Activated T-cell treated with anti-CD3 and anti-CD28 coated beads, Interleukin-2, amount 50 U/mL, for 24 hours (primary cell): ENCODE data around the gene SORCS1.

Experiments
- DNase-seq: peaks from one replicate; pipeline ENCODE4 v3.0.0-alpha.2; 2020
- H3K27ac Mint-ChIP-seq: 2 replicates; pipeline ENCODE4 v1.8.0; 2020; ENCODE audit warnings: mild to moderate bottlenecking, mixed read lengths
- H3K27me3 Mint-ChIP-seq: 2 replicates; pipeline ENCODE4 v1.8.0; 2020; ENCODE audit warnings: mixed read lengths
- H3K36me3 Mint-ChIP-seq: 2 replicates; pipeline ENCODE4 v1.8.0; 2020; ENCODE audit warnings: low read depth, mixed read lengths
- H3K4me1 Mint-ChIP-seq: 2 replicates; pipeline ENCODE4 v1.8.0; 2020; ENCODE audit warnings: low read depth, mixed read lengths
- H3K4me3 Mint-ChIP-seq: 2 replicates; pipeline ENCODE4 v1.8.0; 2020; ENCODE audit warnings: mild to moderate bottlenecking, moderate library complexity, mixed read lengths
- H3K9me3 Mint-ChIP-seq: 2 replicates; pipeline ENCODE4 v1.8.0; 2020; ENCODE audit warnings: mixed read lengths

The SORCS1 gene

GRCh38 chr10:107004362-107004761, 160.1 kb downstream of the SORCS1 start:
- no peak for DNase-seq
- Mint-ChIP-seq H3K4me3 (no peak overlapping the region), H3K27me3 (no peaks in the 10 kb centered on the region), H3K36me3 (no peaks in the 10 kb centered on the region), H3K9me3 (peaks cover 12% of the 10 kb centered on the region), H3K4me1 (no peaks in the 10 kb centered on the region), H3K27ac (no peak overlapping the region)

DNA sequence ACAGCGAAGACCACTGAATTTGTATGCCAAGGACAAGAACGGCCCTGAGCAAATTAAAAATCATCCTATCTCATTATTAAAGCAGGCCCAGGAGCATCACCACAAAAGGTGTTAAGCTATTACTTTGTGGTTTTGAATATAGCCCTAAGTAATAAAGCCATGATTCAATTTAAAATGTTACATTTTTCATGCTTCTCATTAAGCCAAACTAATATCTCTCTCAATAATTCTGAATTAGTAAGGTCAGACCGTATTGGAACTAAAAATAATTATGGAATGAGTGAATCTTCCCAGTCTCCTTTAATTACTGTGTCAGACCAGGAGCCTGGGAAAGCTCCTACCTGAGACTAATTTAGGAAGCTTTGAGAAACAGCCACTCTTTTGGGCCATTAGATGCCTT, 162.4 kb downstream of the SORCS1 start:
- H3K27ac Mint-ChIP-seq: no peak overlapping the region
- H3K36me3 Mint-ChIP-seq: no peaks in the 10 kb centered on the region
- no peaks in the 10 kb centered on the region for H3K4me1 Mint-ChIP-seq
- no peaks in the 10 kb centered on the region for H3K27me3 Mint-ChIP-seq
- no peak overlapping the region for H3K4me3 Mint-ChIP-seq
- DNase-seq: no peak
- H3K9me3 Mint-ChIP-seq: peaks cover 8% of the 10 kb centered on the region

DNA sequence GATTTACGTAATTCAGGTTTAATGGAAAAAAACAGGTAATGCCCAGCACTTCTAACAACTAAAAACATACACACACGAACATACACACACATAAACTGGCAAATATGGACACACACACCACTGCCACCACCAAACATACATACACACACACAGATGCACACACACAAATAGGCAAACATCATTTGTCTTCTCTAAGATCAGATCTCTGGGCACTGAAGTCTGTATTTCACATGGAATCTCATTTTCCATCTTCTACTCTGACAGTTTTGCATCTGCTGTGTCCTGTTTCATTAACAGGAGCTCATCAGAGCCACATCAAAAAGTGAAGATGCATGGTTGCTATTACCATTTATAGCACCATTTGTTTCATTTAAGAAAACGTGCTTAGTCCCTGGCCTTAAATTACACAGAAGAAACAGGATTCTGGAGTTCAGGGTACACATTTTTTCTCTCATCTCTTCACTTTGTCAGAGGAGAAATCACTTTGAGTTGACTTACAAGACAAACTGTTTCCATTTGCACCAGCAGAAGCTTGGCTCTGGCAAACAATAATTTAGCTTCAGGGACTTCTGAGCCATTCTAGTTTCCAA, 165.3 kb downstream of the SORCS1 start:
- no peaks in the 10 kb centered on the region for H3K4me1 Mint-ChIP-seq
- DNase-seq: no peak
- no peak overlapping the region for H3K27ac Mint-ChIP-seq
- H3K27me3 Mint-ChIP-seq: no peaks in the 10 kb centered on the region
- no peaks in the 10 kb centered on the region for H3K36me3 Mint-ChIP-seq
- no peak overlapping the region for H3K4me3 Mint-ChIP-seq
- peaks cover 8% of the 10 kb centered on the region for H3K9me3 Mint-ChIP-seq

- no peaks in the 10 kb centered on the region for H3K27me3 Mint-ChIP-seq
- no peaks in the 10 kb centered on the region for H3K4me1 Mint-ChIP-seq
- peaks cover 4% of the 10 kb centered on the region for H3K9me3 Mint-ChIP-seq
- no peak overlapping the region for H3K27ac Mint-ChIP-seq
- DNase-seq: no peak
- H3K4me3 Mint-ChIP-seq: no peak overlapping the region
- no peaks in the 10 kb centered on the region for H3K36me3 Mint-ChIP-seq
These were observed 166.8 kb downstream of the SORCS1 start for GRCh38 chr10:106997721-106998120.

- H3K9me3 Mint-ChIP-seq: peaks cover 4% of the 10 kb centered on the region
- H3K36me3 Mint-ChIP-seq: no peaks in the 10 kb centered on the region
- DNase-seq: no peak
- H3K4me3 Mint-ChIP-seq: no peak overlapping the region
- no peaks in the 10 kb centered on the region for H3K27me3 Mint-ChIP-seq
- no peak overlapping the region for H3K27ac Mint-ChIP-seq
- no peaks in the 10 kb centered on the region for H3K4me1 Mint-ChIP-seq
These were observed 168.0 kb downstream of the SORCS1 start for GRCh38 chr10:106996510-106996909.

GRCh38 chr10:106992055-106992454, 172.5 kb downstream of the SORCS1 start:
- Mint-ChIP-seq H3K27me3 (no peaks in the 10 kb centered on the region), H3K27ac (no peak overlapping the region), H3K4me3 (no peak overlapping the region), H3K9me3 (peaks cover 7% of the 10 kb centered on the region), H3K4me1 (no peaks in the 10 kb centered on the region), H3K36me3 (no peaks in the 10 kb centered on the region)
- DNase-seq: no peak

DNA sequence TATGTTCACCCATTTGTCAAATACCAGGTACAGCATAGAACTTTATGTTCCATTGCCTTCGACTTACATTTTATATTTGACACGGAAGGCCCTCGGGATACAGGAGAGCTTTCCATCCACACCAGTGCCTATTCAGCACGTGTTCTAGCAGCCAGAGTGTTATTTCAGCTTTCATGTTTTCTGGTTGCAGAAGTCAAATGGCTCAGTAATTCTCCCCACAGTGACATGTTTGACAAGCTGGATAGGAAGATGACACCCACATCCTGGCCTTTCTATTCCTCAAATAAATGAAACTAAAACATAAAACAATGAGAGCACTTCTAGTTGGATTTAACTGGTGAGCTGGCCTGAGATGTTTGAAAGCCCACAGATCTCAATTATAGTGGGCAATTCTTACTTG, 173.4 kb downstream of the SORCS1 start:
- Mint-ChIP-seq H3K9me3 (peaks cover 7% of the 10 kb centered on the region), H3K4me3 (no peak overlapping the region), H3K36me3 (no peaks in the 10 kb centered on the region), H3K4me1 (no peaks in the 10 kb centered on the region), H3K27ac (no peak overlapping the region), H3K27me3 (no peaks in the 10 kb centered on the region)
- DNase-seq: no peak

GRCh38 chr10:106987362-106987761, 177.1 kb downstream of the SORCS1 start:
- H3K27ac Mint-ChIP-seq: no peak overlapping the region
- no peaks in the 10 kb centered on the region for H3K36me3 Mint-ChIP-seq
- H3K9me3 Mint-ChIP-seq: peaks cover 3% of the 10 kb centered on the region
- no peak overlapping the region for H3K4me3 Mint-ChIP-seq
- H3K4me1 Mint-ChIP-seq: no peaks in the 10 kb centered on the region
- H3K27me3 Mint-ChIP-seq: no peaks in the 10 kb centered on the region
- DNase-seq: no peak

- no peak for DNase-seq
- H3K4me1 Mint-ChIP-seq: no peaks in the 10 kb centered on the region
- no peak overlapping the region for H3K4me3 Mint-ChIP-seq
- H3K27ac Mint-ChIP-seq: no peak overlapping the region
- H3K36me3 Mint-ChIP-seq: no peaks in the 10 kb centered on the region
- H3K27me3 Mint-ChIP-seq: no peaks in the 10 kb centered on the region
- no peaks in the 10 kb centered on the region for H3K9me3 Mint-ChIP-seq
These were observed 182.2 kb downstream of the SORCS1 start for GRCh38 chr10:106982268-106982667.

DNA sequence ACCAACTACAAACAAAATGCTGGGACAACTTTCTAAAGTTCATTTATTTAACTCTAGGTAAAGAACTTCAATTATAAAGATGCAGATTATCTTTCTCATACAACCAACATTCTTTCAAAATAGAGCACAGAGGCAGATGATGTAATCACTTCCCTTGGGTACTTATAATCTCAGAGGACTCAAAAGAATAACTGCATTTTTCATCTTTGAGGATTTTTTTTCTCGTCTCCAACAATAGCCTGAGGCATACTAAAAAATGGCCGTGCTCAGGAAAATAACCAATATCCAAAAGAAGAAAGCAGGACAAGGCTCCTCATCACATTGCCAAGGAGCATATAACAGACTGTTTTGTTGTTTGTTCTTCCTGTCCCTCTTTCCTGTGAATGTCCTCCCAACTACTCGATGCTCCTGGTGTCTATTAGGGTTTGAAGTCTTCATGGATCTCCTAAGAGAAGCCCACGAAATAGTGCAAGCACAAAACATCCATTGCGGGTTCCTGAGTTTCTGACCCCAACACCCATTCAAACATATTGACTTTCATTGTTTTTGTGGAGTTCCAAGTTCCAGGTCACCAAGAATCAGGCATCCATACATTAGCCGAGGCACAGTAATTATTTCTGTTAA, 182.9 kb downstream of the SORCS1 start:
- no peak for DNase-seq
- Mint-ChIP-seq H3K4me3 (no peak overlapping the region), H3K36me3 (no peaks in the 10 kb centered on the region), H3K9me3 (peaks cover 2% of the 10 kb centered on the region), H3K27me3 (no peaks in the 10 kb centered on the region), H3K27ac (no peak overlapping the region), H3K4me1 (no peaks in the 10 kb centered on the region)

- Mint-ChIP-seq H3K27ac (no peak overlapping the region), H3K4me3 (no peak overlapping the region), H3K36me3 (no peaks in the 10 kb centered on the region), H3K4me1 (no peaks in the 10 kb centered on the region), H3K27me3 (no peaks in the 10 kb centered on the region), H3K9me3 (peaks cover 4% of the 10 kb centered on the region)
- no peak for DNase-seq
These were observed 183.7 kb downstream of the SORCS1 start for GRCh38 chr10:106980495-106981451.

DNA sequence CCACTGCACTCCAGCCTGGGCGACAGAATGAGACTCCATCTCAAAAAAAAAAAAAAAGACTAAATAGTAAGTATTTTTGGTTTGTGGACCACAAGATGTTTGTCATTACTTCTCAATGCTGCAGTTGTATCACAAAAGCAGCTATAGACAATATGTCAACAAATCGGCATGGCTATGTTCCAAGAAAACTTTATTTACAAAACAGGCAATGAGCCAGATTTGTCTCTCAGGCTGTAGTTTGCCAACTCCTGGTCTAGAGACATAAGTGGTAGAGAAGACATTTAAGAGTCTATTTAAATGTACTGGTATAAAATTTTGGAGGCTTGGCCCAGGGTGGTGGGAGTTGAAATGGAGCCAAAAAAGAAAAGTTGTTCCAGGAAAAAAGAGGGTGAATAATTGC, 185.8 kb downstream of the SORCS1 start:
- Mint-ChIP-seq H3K4me3 (no peak overlapping the region), H3K27ac (no peak overlapping the region), H3K27me3 (no peaks in the 10 kb centered on the region), H3K36me3 (no peaks in the 10 kb centered on the region), H3K9me3 (peaks cover 4% of the 10 kb centered on the region), H3K4me1 (no peaks in the 10 kb centered on the region)
- no peak for DNase-seq

DNA sequence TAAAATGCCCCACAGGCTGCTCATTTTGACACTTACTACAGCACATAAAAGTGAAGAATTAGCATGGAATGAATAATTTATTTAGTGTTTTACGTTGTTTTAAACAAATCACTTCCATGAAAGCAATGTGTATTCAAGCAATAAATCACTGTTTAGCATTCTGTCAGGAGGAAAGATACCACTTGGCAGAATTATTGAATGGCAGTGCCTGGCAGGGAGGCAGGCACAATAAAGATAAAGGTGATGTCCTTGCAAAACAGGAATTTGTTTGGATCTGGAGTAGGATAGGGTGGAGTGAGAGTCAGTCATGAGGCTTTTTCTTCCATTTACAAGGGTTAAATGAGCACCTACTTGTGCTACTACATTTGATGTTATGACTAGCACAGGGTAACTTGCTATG, 190.8 kb downstream of the SORCS1 start:
- peaks cover 14% of the 10 kb centered on the region for H3K9me3 Mint-ChIP-seq
- no peaks in the 10 kb centered on the region for H3K4me1 Mint-ChIP-seq
- H3K27me3 Mint-ChIP-seq: no peaks in the 10 kb centered on the region
- no peak overlapping the region for H3K27ac Mint-ChIP-seq
- H3K4me3 Mint-ChIP-seq: no peak overlapping the region
- DNase-seq: no peak
- no peaks in the 10 kb centered on the region for H3K36me3 Mint-ChIP-seq

DNA sequence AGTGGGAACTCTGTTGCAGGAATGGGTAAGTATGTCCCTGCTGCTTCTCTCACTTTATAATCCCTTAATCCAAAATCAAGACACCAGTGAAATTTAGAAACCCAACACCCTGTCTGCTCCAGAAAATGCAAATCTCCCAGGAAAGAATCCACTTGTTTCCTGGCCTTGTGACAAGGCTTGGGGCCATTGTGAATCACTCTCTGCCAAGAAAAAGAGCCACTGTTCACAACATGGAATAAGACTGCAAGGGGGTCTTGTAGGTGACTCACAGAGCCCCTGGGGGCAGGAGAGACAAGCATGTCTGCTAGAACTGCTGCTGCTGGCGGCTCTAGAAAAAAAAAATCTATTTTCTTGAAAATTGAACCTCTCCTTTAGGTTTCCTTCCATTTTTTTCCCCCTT, 191.2 kb downstream of the SORCS1 start:
- Mint-ChIP-seq H3K4me1 (no peaks in the 10 kb centered on the region), H3K27ac (no peak overlapping the region), H3K9me3 (peaks cover 14% of the 10 kb centered on the region), H3K36me3 (no peaks in the 10 kb centered on the region), H3K27me3 (no peaks in the 10 kb centered on the region), H3K4me3 (no peak overlapping the region)
- no peak for DNase-seq

GRCh38 chr10:106972381-106972780, 192.1 kb downstream of the SORCS1 start:
- no peak for DNase-seq
- no peak overlapping the region for H3K4me3 Mint-ChIP-seq

More at GRCh38 chr10:106972381-106972780, 192.1 kb downstream of the SORCS1 start:
- Mint-ChIP-seq H3K36me3 (no peaks in the 10 kb centered on the region), H3K27ac (no peak overlapping the region), H3K9me3 (peaks cover 14% of the 10 kb centered on the region), H3K4me1 (no peaks in the 10 kb centered on the region), H3K27me3 (no peaks in the 10 kb centered on the region)
